ENCODE results near the gene DCX. TPM values are rescaled to one million over a fixed set of nuclear protein-coding genes. Genes with fewer than 3 reads are reported as not detected.

The DCX gene
- polyA plus RNA-seq, 2 donors: under 0.01 to 0.01 TPM

- Histone ChIP-seq H3K4me3 (ENCODE audit: low read depth in 1 of 2, low read length in 2 of 2) (no peak overlapping the region), H3K27ac (ENCODE audit: low read depth in 2 of 2, low read length in 1 of 2) (no peak overlapping the region), H3K36me3 (ENCODE audit: control insufficient read depth in 2 of 2, insufficient read depth in 2 of 2, low read length in 1 of 2) (no peaks in the 10 kb centered on the region), H3K9me3 (ENCODE audit: control insufficient read depth in 2 of 2, insufficient read depth in 1 of 2, low read depth in 1 of 2, low read length in 1 of 2) (no peaks in the 10 kb centered on the region), H3K27me3 (ENCODE audit: control insufficient read depth in 1 of 2, insufficient read depth in 2 of 2, low read length in 2 of 2) (no peaks in the 10 kb centered on the region), H3K4me1 (ENCODE audit: control insufficient read depth in 2 of 2, insufficient read depth in 2 of 2, low read length in 1 of 2) (no peaks in the 10 kb centered on the region)
- WGBS, 2 donors: 41 to 54% methylated on average over 8 of the region's 8 CpGs
Observed at GRCh38 chrX:111284631-111285293, 127.2 kb downstream of the DCX start.

- WGBS, 2 donors: 73 to 87% methylated on average over 2 of the region's 2 CpGs
- Histone ChIP-seq H3K9me3 (ENCODE audit: control insufficient read depth in 2 of 2, insufficient read depth in 1 of 2, low read depth in 1 of 2, low read length in 1 of 2) (no peaks in the 10 kb centered on the region), H3K27me3 (ENCODE audit: control insufficient read depth in 1 of 2, insufficient read depth in 2 of 2, low read length in 2 of 2) (peaks cover 0 to 3% of the 10 kb centered on the region in 2 donors), H3K4me1 (ENCODE audit: control insufficient read depth in 2 of 2, insufficient read depth in 2 of 2, low read length in 1 of 2) (no peaks in the 10 kb centered on the region), H3K4me3 (ENCODE audit: low read depth in 1 of 2, low read length in 2 of 2) (no peak overlapping the region), H3K27ac (ENCODE audit: low read depth in 2 of 2, low read length in 1 of 2) (no peak overlapping the region), H3K36me3 (ENCODE audit: control insufficient read depth in 2 of 2, insufficient read depth in 2 of 2, low read length in 1 of 2) (no peaks in the 10 kb centered on the region)
Observed at GRCh38 chrX:111283446-111283845, 128.5 kb downstream of the DCX start.

GRCh38 chrX:111282991-111283390 lies 129.0 kb downstream of the DCX start:
- Histone ChIP-seq H3K4me1 (ENCODE audit: control insufficient read depth in 2 of 2, insufficient read depth in 2 of 2, low read length in 1 of 2) (no peaks in the 10 kb centered on the region), H3K4me3 (ENCODE audit: low read depth in 1 of 2, low read length in 2 of 2) (no peak overlapping the region), H3K27ac (ENCODE audit: low read depth in 2 of 2, low read length in 1 of 2) (no peak overlapping the region), H3K27me3 (ENCODE audit: control insufficient read depth in 1 of 2, insufficient read depth in 2 of 2, low read length in 2 of 2) (peaks cover 0 to 3% of the 10 kb centered on the region in 2 donors), H3K9me3 (ENCODE audit: control insufficient read depth in 2 of 2, insufficient read depth in 1 of 2, low read depth in 1 of 2, low read length in 1 of 2) (no peaks in the 10 kb centered on the region), H3K36me3 (ENCODE audit: control insufficient read depth in 2 of 2, insufficient read depth in 2 of 2, low read length in 1 of 2) (no peaks in the 10 kb centered on the region)
- WGBS, 2 donors: 81 to 83% methylated on average over 1 of the region's 1 CpG

GRCh38 chrX:111282139-111282538 lies 129.9 kb downstream of the DCX start:
- H3K9me3 ChIP-seq (ENCODE audit: control insufficient read depth in 2 of 2, insufficient read depth in 1 of 2, low read depth in 1 of 2, low read length in 1 of 2): no peaks in the 10 kb centered on the region
- H3K27me3 ChIP-seq (ENCODE audit: control insufficient read depth in 1 of 2, insufficient read depth in 2 of 2, low read length in 2 of 2): peaks cover 0 to 3% of the 10 kb centered on the region in 2 donors
- no peaks in the 10 kb centered on the region for H3K4me1 ChIP-seq (ENCODE audit: control insufficient read depth in 2 of 2, insufficient read depth in 2 of 2, low read length in 1 of 2)
- H3K27ac ChIP-seq (ENCODE audit: low read depth in 2 of 2, low read length in 1 of 2): no peak overlapping the region
- H3K4me3 ChIP-seq (ENCODE audit: low read depth in 1 of 2, low read length in 2 of 2): no peak overlapping the region
- 80 to 88% methylated on average over 6 of the region's 6 CpGs for WGBS, 2 donors
- no peaks in the 10 kb centered on the region for H3K36me3 ChIP-seq (ENCODE audit: control insufficient read depth in 2 of 2, insufficient read depth in 2 of 2, low read length in 1 of 2)

GRCh38 chrX:111270339-111270738 lies 141.7 kb downstream of the DCX start, which contains the start of gene CAPN6:
CAPN6 (minus strand) TSS chrX:111270483; CDS start chrX:111263936, 6,547 bp downstream.
- Histone ChIP-seq H3K27ac (ENCODE audit: low read depth in 2 of 2, low read length in 1 of 2) (no peak within 1 kb of the TSS), H3K4me3 (ENCODE audit: low read depth in 1 of 2, low read length in 2 of 2) (no peak within 1 kb of the TSS), H3K36me3 (ENCODE audit: control insufficient read depth in 2 of 2, insufficient read depth in 2 of 2, low read length in 1 of 2) (no peaks in the 10 kb centered on the region), H3K27me3 (ENCODE audit: control insufficient read depth in 1 of 2, insufficient read depth in 2 of 2, low read length in 2 of 2) (peaks cover 0 to 12% of the 10 kb centered on the region in 2 donors), H3K4me1 (ENCODE audit: control insufficient read depth in 2 of 2, insufficient read depth in 2 of 2, low read length in 1 of 2) (no peaks in the 10 kb centered on the region), H3K9me3 (ENCODE audit: control insufficient read depth in 2 of 2, insufficient read depth in 1 of 2, low read depth in 1 of 2, low read length in 1 of 2) (no peaks in the 10 kb centered on the region)
- WGBS, 2 donors: 27 to 29% methylated on average over 8 of the region's 8 CpGs

- Histone ChIP-seq H3K9me3 (ENCODE audit: control insufficient read depth in 2 of 2, insufficient read depth in 1 of 2, low read depth in 1 of 2, low read length in 1 of 2) (no peaks in the 10 kb centered on the region), H3K27ac (ENCODE audit: low read depth in 2 of 2, low read length in 1 of 2) (no peak overlapping the region), H3K4me1 (ENCODE audit: control insufficient read depth in 2 of 2, insufficient read depth in 2 of 2, low read length in 1 of 2) (no peaks in the 10 kb centered on the region), H3K4me3 (ENCODE audit: low read depth in 1 of 2, low read length in 2 of 2) (no peak overlapping the region), H3K36me3 (ENCODE audit: control insufficient read depth in 2 of 2, insufficient read depth in 2 of 2, low read length in 1 of 2) (no peaks in the 10 kb centered on the region), H3K27me3 (ENCODE audit: control insufficient read depth in 1 of 2, insufficient read depth in 2 of 2, low read length in 2 of 2) (peaks cover 0 to 8% of the 10 kb centered on the region in 2 donors)
- 28 to 39% methylated on average over 2 of the region's 2 CpGs for WGBS, 2 donors
Observed at GRCh38 chrX:111268506-111268905, 143.5 kb downstream of the DCX start.

- no peaks in the 10 kb centered on the region for H3K36me3 ChIP-seq (ENCODE audit: control insufficient read depth in 2 of 2, insufficient read depth in 2 of 2, low read length in 1 of 2)
- H3K4me1 ChIP-seq (ENCODE audit: control insufficient read depth in 2 of 2, insufficient read depth in 2 of 2, low read length in 1 of 2): no peaks in the 10 kb centered on the region
- H3K9me3 ChIP-seq (ENCODE audit: control insufficient read depth in 2 of 2, insufficient read depth in 1 of 2, low read depth in 1 of 2, low read length in 1 of 2): no peaks in the 10 kb centered on the region
- H3K4me3 ChIP-seq (ENCODE audit: low read depth in 1 of 2, low read length in 2 of 2): no peak overlapping the region
- 63 to 73% methylated on average over 2 of the region's 2 CpGs for WGBS, 2 donors
- H3K27ac ChIP-seq (ENCODE audit: low read depth in 2 of 2, low read length in 1 of 2): no peak overlapping the region
- peaks cover 0 to 15% of the 10 kb centered on the region in 2 donors for H3K27me3 ChIP-seq (ENCODE audit: control insufficient read depth in 1 of 2, insufficient read depth in 2 of 2, low read length in 2 of 2)
Observed at GRCh38 chrX:111265486-111265885, 146.5 kb downstream of the DCX start.

- H3K36me3 ChIP-seq (ENCODE audit: control insufficient read depth in 2 of 2, insufficient read depth in 2 of 2, low read length in 1 of 2): no peaks in the 10 kb centered on the region
- no peaks in the 10 kb centered on the region for H3K9me3 ChIP-seq (ENCODE audit: control insufficient read depth in 2 of 2, insufficient read depth in 1 of 2, low read depth in 1 of 2, low read length in 1 of 2)
- H3K4me3 ChIP-seq (ENCODE audit: low read depth in 1 of 2, low read length in 2 of 2): no peak overlapping the region
- H3K27ac ChIP-seq (ENCODE audit: low read depth in 2 of 2, low read length in 1 of 2): no peak overlapping the region
- no peaks in the 10 kb centered on the region for H3K4me1 ChIP-seq (ENCODE audit: control insufficient read depth in 2 of 2, insufficient read depth in 2 of 2, low read length in 1 of 2)
- H3K27me3 ChIP-seq (ENCODE audit: control insufficient read depth in 1 of 2, insufficient read depth in 2 of 2, low read length in 2 of 2): peaks cover 0 to 12% of the 10 kb centered on the region in 2 donors
- WGBS, 2 donors: 81 to 85% methylated on average over 2 of the region's 2 CpGs
Observed at GRCh38 chrX:111264385-111264784, 147.6 kb downstream of the DCX start.

GRCh38 chrX:111262086-111262485 lies 149.9 kb downstream of the DCX start:
- Histone ChIP-seq H3K27ac (ENCODE audit: low read depth in 2 of 2, low read length in 1 of 2) (no peak overlapping the region), H3K9me3 (ENCODE audit: control insufficient read depth in 2 of 2, insufficient read depth in 1 of 2, low read depth in 1 of 2, low read length in 1 of 2) (no peaks in the 10 kb centered on the region), H3K27me3 (ENCODE audit: control insufficient read depth in 1 of 2, insufficient read depth in 2 of 2, low read length in 2 of 2) (peaks cover 0 to 10% of the 10 kb centered on the region in 2 donors), H3K36me3 (ENCODE audit: control insufficient read depth in 2 of 2, insufficient read depth in 2 of 2, low read length in 1 of 2) (no peaks in the 10 kb centered on the region), H3K4me1 (ENCODE audit: control insufficient read depth in 2 of 2, insufficient read depth in 2 of 2, low read length in 1 of 2) (no peaks in the 10 kb centered on the region), H3K4me3 (ENCODE audit: low read depth in 1 of 2, low read length in 2 of 2) (no peak overlapping the region)
- 52 to 64% methylated on average over 3 of the region's 3 CpGs for WGBS, 2 donors

- peaks cover 0 to 13% of the 10 kb centered on the region in 2 donors for H3K27me3 ChIP-seq (ENCODE audit: control insufficient read depth in 1 of 2, insufficient read depth in 2 of 2, low read length in 2 of 2)
- H3K27ac ChIP-seq (ENCODE audit: low read depth in 2 of 2, low read length in 1 of 2): no peak overlapping the region
- no peak overlapping the region for H3K4me3 ChIP-seq (ENCODE audit: low read depth in 1 of 2, low read length in 2 of 2)
- H3K9me3 ChIP-seq (ENCODE audit: control insufficient read depth in 2 of 2, insufficient read depth in 1 of 2, low read depth in 1 of 2, low read length in 1 of 2): no peaks in the 10 kb centered on the region
- no peaks in the 10 kb centered on the region for H3K4me1 ChIP-seq (ENCODE audit: control insufficient read depth in 2 of 2, insufficient read depth in 2 of 2, low read length in 1 of 2)
- H3K36me3 ChIP-seq (ENCODE audit: control insufficient read depth in 2 of 2, insufficient read depth in 2 of 2, low read length in 1 of 2): no peaks in the 10 kb centered on the region
- 64 to 87% methylated on average over 3 of the region's 3 CpGs for WGBS, 2 donors
Observed at GRCh38 chrX:111260451-111260850, 151.5 kb downstream of the DCX start.

Measured in esophagus (tissue), 2 donors.